D721Med (cell line): ENCODE data around the gene TMC5.
"Not testable (repeated sequence)": the region's sequence is repeated elsewhere in the genome, so short reads cannot be mapped to it uniquely, and the experiment has no call there.

Experiments used
- DNase-seq: peaks from one replicate; pipeline ENCODE4 v3.0.0; 2011; ENCODE audit warnings: low spot score; ENCODE audit not compliant: insufficient read length
- FAIRE-seq: peaks from 2 replicates; lab custom pipeline; 2011; peaks lifted over from hg19 to GRCh38; lab: Jason Lieb, UNC
- TF ChIP-seq, protein P1 (sequence below): IDR thresholded peaks from 2 replicates; pipeline ENCODE4 v1.5.1; 2012; ENCODE audit warnings: mild to moderate bottlenecking, control low read depth; ENCODE audit not compliant: insufficient read depth; ENCODE audit errors: missing control alignments

TMC5 gene

DNA sequence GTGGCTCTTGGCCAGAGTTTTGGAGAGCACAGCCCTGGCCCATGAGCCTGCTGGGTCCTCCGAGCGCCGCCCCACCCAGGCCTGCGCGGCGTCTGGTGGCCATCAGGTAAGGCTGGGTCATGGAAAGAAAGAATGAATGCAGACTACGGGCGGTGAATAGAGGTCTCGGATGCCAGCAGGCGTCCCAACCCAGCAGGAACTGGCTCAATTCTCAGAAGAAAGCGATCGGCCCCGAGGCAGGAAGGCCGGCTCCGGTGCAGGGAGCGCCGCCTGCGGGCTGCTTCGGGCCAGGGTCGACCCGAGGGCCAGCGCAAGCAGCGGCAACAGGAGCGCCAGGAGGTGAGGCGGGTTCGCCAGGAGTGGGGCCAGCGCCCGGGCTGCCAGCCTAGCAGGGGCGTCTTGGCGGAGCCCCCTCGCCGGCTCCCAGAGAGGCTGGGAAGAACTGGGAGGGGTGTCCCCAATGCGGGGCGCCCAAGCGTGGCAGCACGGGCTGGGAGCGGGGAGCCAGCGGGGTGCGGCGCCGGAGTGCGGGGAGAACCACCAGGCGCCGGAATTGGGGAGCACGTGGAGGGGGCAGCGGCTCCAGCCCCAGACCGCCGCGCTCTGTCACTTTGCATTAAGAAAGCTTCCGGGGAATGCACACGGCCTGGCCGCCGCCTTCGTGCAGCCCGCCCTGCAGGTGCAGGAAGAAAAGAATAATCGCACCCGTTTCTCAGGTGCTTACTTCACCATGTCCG lies 7.1 kb upstream of the TMC5 start:
- TF ChIP-seq, protein P1, sequence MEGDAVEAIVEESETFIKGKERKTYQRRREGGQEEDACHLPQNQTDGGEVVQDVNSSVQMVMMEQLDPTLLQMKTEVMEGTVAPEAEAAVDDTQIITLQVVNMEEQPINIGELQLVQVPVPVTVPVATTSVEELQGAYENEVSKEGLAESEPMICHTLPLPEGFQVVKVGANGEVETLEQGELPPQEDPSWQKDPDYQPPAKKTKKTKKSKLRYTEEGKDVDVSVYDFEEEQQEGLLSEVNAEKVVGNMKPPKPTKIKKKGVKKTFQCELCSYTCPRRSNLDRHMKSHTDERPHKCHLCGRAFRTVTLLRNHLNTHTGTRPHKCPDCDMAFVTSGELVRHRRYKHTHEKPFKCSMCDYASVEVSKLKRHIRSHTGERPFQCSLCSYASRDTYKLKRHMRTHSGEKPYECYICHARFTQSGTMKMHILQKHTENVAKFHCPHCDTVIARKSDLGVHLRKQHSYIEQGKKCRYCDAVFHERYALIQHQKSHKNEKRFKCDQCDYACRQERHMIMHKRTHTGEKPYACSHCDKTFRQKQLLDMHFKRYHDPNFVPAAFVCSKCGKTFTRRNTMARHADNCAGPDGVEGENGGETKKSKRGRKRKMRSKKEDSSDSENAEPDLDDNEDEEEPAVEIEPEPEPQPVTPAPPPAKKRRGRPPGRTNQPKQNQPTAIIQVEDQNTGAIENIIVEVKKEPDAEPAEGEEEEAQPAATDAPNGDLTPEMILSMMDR, result no peak
- DNase-seq, result no peak
- FAIRE-seq, result no peak

DNA sequence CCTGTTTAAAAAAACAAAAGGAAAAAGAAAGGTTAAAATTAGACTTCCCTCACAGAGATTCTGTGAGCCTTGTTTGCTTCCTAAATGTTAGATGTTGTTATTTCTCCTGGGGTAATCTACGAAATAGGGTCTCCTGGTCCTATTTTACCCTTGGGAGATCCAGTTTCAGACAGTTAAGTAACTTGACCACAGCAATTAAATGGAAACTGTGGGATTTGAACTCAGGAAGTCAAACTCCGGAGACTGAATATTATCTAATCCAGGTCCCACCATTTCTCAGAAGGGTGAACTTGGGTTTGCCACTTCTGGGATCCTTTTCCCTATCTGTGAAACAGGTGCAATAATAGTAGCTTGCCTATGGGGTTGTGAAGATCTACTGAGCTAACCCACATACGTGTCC lies 6.4 kb upstream of the TMC5 start:
- DNase-seq, result no peak
- no peak for FAIRE-seq
- TF ChIP-seq, protein P1, result no peak

DNA sequence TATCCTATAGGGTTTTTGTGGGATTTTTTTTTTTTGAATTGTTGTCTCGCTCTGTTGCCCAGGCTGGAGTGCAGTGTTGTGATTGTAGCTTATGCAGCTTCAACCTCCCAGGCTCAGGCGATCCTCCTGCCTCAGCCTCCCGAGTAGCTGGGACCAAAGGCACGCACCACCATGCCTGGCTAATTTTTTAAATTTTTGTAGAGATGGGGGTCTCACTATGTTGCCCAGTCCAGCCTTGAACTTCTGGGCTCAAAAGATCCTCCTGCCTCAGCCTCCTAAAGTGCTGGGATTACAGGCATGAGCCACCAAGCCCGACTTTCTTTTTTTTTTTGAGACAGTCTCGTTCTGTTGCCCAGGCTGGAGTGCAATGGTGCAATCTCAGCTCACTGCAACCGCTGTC lies 5.6 kb upstream of the TMC5 start:
- not testable (repeated sequence) for DNase-seq, FAIRE-seq

DNA sequence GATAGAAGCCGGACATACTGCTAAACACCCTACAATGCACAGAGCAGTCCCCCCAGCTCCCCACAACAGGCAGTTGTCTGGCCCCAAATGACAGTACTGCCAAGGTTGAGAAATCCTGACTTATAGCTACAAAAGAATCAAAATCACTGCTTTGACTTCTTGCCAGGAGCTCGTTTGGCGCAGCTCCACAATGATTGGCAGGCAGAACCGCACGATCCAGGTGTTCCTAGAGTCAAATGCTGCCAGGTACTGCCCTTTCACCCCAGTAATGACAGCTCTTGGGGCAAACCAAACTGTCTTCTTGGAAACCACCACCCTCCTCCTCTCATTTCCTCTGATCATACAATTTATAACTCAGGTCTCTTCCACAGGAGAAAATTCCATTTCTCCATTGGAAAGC lies 2.2 kb upstream of the TMC5 start:
- no peak for FAIRE-seq
- TF ChIP-seq, protein P1, result no peak
- DNase-seq, result no peak

DNA sequence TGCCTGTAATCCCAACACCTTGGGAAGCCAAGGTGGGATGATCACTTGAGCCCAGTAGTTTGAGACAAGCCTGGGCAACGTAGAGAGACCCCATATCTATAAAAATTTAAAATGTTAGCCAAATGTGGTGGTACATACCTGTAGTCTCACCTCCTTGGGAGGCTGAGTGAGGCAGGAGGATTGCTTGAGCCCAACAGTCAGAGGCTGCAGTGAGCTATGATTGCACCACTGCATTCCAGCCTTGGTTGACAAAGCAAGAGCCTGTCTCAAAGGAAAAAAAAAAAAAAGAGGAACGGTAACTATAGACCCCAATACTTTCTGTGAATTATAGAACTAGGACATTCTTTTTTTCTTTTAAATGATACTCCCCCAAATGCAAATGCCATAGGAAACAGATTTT lies 1.8 kb upstream of the TMC5 start:
- no peak for DNase-seq
- FAIRE-seq, result no peak
- TF ChIP-seq, protein P1, result no peak

DNA sequence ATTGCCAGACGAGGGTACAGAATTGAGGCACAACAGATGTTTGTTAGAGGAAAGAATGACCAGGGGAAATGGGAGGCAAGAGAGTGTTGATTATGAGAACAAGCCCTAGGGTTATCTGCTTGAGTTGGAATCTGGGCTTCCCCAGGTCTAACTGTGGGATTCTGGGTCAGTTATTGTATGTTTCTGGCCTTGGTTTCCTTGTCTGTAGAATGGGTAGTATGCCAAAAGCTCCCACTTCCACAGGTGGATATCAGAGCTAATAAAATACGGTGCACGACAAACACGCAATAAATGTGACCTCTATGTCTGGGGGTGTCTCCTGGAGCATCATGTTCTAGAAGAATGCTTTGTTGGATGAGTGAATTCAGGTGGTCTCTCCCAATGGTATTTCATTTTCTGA lies 517 bp downstream of the TMC5 start:
- TF ChIP-seq, protein P1, result no peak
- FAIRE-seq (no peak), DNase-seq (no peak)

DNA sequence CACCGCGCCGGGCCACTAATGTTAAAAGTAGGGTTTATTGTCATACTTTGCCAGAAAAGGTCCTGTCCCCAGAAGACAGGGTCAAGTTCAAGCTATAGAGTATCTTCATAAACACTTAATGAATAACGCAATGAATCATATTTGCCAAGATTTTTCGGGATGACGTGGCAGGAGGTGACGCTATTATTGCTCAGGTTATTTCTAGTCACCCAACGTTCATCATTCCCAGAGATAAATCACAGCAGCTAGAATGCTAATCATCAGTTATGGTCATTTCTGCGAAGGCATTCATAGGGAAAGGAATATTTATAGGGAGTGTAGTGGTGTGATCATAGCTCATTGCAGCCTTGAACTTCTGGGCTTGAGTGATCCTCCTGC lies 2.0 kb downstream of the TMC5 start:
- no peak for FAIRE-seq
- DNase-seq, result no peak
- TF ChIP-seq, protein P1, result no peak

DNA sequence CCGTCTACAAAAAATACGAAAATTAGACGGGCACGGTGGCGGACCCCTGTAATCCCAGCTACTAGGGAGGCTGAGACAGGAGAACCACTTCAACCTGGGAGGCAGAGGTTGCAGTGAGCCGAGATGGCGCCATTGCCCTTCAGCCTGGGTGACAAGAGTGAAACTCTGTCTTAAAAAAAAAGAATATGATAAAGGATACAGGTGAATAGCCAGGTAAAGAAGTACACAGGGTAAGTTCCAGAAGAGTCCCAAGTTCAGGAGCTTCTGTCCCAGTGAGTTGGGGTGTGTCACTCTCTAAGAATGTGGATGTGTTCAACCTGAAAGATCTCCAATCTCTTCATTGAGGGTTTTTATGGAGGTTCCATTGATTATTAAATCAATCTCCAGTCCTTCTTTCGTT lies 6.8 kb downstream of the TMC5 start:
- TF ChIP-seq, protein P1, result no peak
- DNase-seq (no peak), FAIRE-seq (no peak)
